Measurements from ENCODE around the gene GGNBP2.
"Not testable (repeated sequence)": the region's sequence is repeated elsewhere in the genome, so short reads cannot be mapped to it uniquely, and the experiment has no call there.

GGNBP2 gene, protein sequence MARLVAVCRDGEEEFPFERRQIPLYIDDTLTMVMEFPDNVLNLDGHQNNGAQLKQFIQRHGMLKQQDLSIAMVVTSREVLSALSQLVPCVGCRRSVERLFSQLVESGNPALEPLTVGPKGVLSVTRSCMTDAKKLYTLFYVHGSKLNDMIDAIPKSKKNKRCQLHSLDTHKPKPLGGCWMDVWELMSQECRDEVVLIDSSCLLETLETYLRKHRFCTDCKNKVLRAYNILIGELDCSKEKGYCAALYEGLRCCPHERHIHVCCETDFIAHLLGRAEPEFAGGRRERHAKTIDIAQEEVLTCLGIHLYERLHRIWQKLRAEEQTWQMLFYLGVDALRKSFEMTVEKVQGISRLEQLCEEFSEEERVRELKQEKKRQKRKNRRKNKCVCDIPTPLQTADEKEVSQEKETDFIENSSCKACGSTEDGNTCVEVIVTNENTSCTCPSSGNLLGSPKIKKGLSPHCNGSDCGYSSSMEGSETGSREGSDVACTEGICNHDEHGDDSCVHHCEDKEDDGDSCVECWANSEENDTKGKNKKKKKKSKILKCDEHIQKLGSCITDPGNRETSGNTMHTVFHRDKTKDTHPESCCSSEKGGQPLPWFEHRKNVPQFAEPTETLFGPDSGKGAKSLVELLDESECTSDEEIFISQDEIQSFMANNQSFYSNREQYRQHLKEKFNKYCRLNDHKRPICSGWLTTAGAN

DNA sequence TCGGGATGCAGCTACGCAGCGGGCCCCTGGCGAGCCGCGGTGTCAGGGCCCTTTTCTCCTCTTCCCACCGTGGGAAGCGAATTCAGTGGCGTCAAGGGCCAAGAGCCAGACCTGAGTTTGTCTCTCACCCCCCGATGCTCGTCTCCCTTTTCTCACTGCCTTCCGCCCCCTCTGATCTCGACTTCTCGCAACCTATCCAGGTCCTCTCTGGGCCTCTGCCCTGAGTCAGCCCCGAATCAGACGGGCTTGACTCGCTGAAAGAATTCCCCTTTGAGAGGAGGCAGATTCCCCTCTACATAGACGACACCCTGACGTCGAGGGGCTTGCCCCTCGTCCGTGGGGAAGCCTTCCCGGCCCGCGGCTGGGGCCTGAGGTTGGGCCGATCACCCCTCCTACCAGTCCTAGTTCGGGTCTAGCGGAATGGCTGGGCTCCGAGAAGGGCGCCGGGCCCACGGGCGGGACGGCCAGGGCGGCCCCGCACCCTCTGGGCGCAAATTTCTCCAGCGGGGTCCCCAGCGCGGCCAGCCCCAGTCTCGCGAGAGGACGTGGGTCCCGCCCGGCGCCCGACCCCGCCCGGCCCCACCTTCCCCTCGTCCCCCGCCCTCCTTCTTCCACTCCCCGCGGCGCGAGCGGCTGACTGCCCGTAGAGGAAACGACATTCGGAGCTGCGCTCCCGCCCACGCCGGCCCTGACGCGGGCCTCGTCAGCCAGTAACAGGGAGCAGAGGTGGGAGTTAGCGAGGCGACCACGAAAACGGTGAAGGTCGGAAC, at the start of gene GGNBP2:
TSS of gene GGNBP2 (plus strand) at position 613 of the 770 bp plus-strand sequence. CDS start 806 bp downstream, outside the sequence.
- DNase-seq: peak; percentile 94

DNA sequence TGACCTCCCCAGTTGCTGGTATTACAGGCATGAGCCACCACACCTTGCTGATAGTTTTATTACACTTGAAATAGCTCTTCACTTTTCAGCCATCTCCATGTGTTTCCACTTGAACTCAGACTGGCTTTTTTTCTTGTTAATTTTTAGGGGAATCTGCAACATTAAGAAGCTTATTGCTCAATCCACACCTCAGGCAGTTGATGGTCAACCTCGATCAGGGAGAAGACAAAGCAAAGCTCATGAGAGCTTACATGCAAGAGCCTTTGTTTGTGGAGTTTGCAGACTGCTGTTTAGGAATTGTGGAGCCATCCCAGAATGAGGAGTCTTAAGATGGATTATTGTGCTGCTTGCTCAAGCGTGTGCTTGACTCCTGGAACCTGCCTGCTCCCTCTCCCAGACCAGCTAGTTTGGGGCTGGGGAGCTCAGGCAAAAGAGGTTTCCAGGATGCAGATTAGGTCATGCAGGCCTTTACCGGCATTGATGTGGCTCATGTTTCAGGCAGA, 49.6 kb upstream of the GGNBP2 start:
- DNase-seq: no peak

DNA sequence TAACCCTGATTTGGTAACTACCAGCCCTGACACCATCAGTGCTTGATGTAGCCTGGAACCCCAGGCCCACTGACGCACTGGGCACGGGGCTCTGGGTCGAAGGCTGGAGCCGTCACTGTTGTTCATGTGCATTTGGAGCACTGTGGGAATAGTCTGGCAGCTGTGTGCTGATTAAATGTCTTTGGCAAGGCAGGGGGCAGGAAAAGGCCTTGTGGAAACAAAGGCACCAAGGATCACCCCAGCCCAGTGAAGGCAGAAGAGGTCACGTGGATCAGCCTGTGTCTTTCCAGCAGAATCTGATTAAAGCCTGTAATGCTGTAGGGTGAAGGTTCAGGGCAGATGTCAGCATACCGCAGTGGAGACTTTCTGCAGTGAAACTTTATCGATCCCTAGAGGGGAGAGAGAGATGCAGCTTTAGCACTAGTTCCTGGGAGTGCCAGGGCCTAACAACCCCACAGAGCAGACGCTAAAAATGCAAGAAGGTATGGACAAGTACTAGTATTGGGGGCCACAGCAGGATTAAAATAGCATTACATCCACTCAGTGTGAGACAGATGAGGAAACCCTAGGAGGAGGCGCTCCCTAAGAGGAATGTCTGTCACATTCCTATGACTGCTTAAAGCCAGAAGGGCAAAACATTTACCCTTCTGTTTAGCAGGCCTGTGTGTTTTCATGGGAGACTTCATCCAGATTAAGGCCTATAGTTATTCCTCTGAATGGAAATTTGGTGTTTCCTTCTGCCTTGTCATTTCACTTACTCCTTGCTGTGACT, 48.5 kb upstream of the GGNBP2 start:
- no peak for DNase-seq

DNA sequence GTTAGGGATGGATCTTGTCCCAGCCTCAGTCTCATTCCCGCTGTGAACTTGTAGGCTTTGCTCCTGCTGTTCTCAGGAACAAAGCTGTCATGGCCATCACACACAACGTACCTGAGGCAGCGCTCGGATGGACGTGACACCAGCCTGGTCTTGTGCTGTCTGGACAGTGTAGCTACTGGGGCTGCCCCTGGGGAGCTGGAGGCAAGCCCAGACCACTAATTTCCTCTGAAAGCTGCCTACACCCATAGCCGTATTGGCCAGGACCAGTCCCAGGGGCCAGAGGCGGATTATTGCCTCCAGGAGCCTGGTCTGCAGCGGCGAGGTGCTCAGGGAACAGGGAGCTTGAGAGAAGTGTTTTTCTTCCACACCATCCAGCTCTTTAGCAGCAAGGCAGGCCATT, 46.6 kb upstream of the GGNBP2 start:
- no peak for DNase-seq

DNA sequence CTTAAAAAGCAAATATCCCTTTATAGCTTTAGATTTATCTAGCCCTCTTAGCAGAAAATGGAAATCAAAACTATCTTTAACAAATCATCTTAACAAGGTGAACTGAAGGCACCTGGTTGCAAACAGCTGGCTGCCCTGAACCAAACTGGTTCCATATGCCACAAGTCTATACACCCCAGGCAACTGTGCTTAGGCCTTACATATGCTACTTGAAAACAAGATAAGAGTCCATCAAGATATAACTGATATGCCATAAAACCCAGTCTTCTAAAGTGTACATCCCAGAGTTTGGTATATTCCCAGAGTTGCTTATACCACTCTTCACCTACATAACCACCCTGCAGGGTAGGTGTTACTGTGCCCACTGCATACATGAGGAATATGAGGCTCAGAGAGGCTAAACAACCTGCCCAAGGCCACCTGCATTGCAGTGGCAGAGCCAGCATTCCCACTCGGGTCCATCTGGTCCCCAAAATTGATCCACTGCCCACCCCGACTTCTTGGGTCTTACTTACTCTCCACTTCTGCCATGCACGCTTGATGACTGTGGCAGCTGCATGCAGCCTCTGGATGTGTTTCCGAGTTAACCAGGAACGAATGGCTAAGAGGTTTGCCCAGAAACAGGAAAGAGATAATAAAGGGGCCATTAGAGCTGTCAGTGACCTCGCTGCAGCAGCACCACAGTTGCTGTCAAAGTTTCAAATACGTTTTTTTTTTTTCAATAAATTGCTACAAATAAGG, 46.0 kb upstream of the GGNBP2 start:
- no peak for DNase-seq

DNA sequence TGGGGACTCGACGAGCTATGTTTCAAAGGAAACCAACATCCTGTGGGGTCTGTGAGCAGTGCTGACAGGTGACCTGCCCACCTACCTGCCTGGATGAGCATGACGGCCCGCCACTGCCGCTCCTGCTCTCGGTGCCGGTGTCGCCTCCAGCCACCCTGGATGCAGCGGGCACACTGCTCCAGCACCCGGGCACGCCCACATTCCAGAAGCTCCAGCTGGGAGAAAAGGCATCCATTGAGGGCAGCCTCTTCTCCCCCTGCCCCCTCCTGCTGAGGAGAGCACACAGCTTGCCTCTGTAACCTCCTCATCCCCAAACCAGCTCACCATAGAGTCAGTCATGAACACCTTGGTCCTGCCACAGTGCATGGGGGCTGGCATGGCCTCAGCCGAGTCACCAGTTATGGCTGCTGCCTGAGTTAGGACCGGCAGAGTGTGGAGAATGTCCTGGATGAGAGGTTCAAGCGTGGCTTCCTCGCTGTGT, 43.9 kb upstream of the GGNBP2 start:
- DNase-seq: no peak

DNA sequence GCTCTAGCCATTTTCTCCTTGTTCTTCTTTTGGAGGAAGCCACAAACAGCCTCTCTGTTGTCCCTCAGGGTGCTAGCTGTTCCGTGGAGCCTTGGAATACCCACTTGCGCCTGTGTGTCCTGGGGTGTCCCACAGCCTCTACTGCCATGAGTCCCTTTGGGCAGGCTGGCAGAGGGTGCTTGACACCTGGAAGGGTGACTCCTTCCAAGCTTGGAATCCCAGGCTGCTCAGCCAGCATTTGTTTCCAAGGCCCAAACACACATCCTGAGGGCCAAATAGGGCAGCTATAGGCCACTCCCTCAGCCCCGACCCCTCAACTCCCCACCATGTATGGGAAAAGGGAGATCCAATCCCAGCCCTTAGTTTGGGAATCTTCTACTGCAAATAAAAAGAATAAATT, 43.4 kb upstream of the GGNBP2 start:
- DNase-seq: no peak

DNA sequence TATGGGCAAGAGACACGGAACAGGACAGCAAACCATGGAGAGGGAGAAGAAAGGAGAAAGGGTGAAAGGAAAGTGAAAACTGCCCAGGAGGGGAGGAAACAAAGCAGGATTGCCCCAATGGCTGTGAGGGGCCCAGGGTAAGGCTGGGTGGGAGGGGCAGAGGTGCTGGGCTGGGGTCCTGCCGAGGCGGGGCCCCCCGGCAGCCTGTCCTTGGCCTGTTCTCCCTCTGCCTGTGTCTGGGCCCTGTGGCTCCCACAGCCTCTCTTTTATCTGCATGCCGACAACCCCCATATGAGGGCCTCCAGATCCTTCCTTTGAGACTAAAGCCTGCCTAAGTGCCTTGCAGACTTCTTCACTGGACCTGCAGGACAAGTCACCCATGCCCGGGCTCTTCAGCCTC, 42.8 kb upstream of the GGNBP2 start:
- DNase-seq: no peak

DNA sequence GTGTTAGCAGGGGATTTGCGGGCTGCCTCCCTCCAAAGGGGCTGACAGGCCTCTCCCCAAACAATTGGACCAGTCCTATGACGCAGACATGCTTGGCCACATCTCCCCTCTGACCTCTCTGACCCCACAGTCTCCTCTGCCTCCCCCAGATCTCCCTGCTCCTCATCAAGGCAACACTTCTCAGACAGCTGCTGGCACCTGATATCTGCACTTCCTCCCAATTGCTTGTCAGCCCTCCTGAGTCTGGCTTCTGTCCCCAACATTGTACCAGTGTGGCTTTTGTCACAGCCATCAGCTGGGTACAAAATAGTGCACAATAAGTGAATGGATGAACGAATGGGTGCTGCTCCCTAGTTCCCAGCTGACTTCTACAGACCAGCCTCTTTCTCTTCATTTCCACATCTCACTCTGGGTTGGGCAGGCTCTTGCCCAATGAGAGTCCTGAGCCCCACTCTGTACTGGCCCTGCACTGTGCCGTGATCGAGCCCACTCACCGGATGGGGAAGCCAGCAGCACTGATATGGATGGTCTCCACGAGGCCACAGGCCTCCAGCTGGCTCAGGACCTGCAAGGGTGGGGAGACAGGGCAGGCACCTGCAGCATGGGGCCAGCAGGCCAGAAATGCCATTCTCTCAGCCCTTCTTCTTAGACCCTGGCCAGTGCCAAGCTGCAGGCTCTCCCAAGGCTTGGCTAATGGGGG, 41.1 kb upstream of the GGNBP2 start:
- no peak for DNase-seq

DNA sequence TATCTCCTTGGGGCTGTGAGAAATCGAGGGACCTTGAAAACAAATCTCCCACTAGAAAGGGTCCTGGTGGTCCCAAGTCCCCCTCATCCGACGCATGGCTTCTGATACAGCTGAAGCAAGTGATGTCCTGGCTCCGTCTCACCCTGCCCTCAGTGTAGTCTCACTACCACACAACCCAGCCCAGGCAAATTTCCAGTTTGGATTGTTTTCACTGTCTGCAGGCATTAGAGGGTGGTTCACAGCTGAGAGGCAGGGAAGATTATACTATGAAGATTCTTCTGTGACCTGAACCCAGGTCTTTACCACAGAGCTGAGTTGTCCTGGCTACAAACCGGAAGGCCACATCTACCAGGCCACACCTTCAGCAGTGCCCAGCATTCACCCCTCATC, 40.6 kb upstream of the GGNBP2 start:
- DNase-seq: no peak

DNA sequence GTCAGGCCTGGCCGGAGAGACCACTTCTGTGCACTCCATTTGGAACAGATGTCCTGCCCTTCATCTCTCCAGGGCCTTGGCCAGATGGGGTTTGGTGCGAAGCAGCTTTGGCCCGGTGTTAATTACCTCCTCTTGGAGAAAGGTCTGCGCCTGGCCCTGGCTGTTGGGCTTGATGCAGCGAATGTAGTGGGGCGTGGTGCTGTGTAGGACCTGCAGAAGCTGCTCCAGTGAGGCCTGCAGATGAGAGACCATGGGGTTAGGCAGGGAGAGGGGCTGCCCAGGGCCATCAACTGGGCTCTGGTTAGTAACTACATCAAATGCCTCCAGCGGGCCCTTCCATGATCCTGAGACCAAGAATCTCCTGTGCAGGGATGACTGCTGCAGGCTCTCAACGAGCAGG, 39.5 kb upstream of the GGNBP2 start:
- no peak for DNase-seq

DNA sequence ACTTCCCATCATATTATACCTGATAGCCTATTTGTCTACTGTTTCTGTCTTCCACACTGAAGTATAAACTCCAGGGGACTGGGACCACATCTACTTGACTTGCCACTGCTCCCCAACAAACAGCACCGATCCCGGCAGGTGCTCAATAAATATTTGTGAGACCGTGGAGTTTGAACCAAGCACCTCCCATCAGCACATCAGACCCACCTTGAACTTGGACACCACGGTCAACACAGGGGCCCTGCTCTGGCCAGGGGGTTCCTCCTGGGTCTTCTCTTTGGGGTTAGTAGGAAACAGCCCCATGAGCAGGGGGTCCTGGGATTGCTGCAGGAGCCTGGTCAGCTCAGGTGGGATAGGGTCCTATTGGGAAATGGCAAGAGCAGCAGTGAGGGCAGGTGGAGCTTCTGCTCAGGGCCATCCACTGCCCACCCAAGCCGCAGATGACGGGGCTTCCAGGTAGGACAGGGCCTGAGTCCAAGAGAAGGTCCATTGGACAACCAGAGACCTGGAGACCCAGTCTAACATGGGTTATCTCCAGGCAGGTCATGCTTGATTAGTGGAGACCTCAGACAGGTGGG, 38.4 kb upstream of the GGNBP2 start:
- no peak for DNase-seq

DNA sequence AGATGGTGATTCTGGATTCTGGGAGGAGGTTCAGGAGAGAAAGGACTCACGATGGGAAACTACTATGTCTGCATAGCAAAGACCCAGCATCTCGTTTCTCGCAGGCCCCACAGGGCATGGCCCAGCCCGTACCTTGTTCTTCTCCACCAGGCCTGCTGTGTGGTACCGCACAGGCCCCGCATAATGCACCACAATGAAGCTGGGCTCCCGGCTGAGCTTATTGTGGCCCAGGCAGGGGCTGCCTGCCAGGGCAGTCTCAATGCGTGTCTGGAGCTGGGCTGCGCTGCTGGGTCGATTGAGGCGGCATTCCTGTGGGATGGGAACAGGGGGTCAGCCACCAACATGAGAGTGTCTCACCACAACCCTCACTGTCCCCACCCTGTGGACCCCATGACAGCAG, 37.9 kb upstream of the GGNBP2 start:
- no peak for DNase-seq

DNA sequence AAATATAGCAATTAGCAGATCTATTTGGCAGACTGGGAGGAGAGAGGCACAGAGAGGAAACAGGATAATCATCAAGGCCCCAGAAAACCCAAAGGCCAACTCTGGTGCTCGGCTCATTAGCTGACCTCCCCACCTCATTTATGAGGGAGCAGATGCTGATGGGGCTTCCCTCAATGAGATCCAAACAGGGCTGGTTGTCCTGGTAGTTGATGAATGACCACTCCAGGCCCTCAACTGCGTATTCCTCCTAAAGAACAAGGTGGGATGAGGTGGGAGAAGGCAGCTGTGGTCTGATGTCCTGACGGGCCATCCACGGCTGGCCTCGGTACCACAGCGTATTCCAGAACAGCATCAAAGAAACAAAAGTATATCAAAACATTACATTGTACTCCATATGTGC, 37.5 kb upstream of the GGNBP2 start:
- no peak for DNase-seq

DNA sequence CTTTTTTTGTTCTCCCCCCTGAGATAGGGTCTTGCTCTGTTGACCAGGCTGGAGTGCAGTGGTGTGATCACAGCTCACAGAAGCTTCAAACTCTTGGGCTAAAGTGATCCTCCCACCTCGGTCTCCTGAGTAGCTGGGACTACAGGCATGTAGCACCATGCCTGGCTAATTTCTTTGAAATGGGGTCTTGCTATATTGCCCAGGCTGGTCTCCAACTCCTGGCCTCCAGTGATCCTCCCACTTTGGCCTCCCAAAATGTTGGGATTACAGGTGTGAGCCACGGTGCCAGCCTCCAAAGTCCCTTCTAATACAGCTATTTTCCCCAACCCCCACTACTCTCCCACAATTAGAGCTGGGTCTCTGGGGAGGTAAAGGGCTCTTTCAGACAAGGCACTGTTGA, 36.3 kb upstream of the GGNBP2 start:
- not testable (repeated sequence) for DNase-seq

DNA sequence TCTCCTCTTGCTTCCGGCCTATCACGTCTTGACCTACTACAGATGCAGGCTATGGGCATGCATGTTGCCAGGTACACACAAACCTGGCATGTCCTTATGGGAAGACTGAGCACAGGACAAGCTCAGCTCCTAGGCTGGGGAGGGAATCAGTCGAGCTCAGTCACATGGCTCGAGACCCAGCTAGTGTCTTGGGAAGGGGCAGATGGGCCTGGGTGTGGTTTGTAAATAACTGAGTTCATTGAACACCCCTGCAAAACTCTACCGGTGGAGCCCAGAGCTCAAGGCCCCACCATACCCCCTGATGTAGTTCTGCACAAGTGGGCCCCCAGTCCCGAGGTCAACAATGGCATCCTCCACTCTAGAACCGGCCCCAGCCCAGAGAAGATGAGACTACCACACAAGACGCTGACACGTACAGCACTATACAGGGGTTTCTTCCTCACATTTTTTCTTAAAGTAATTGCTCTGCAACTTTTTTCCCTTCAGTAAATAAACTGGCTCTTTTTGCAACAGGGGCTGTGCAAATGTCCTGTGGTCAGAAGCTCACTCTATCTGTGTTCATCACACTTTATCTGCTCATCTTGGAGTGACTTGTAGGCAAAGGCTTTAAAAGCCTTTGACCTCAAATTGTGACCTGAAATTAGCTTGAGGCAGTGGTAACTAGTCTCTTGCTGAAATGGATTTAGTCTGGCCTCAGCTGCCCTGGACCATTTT, 35.3 kb upstream of the GGNBP2 start:
- DNase-seq: no peak

DNA sequence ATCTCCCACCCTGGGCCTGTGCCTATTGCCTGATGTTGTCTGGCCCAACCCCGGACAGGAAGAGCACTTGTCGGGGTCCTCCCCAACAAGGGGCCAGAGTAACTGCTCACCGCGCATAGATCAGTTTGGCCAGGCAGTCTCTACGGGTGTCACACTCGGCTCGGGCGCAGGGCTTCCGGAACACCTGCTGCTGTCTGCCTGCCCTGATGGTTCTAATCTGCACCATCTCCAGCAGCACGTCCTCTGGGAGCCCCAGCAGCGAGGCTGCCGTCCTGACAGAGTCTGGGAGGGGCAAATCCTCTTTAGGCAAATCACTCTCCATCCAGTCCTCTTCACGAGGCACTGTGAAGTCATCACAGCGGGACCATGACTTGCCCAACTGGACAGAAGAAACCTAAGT, 34.1 kb upstream of the GGNBP2 start:
- DNase-seq: no peak

DNA sequence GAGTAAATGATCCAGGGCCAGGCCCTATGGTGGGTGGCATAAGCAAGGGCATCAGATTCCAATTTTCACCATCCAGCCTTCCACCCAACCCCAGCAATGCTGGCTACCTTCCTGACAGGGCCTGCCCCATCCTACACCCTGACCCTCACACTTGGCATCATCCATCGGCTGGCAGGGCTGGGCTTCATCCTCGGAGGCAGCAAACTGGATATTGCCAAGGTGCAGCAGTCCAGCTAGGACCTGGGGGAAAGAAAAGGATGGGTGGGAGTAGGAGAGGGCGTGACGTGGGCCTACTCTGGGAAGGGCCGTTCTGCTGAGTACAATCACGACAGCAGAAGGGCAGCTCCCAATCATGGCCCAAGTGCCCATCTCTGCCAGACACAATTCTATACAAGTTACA, 33.5 kb upstream of the GGNBP2 start:
- no peak for DNase-seq

DNA sequence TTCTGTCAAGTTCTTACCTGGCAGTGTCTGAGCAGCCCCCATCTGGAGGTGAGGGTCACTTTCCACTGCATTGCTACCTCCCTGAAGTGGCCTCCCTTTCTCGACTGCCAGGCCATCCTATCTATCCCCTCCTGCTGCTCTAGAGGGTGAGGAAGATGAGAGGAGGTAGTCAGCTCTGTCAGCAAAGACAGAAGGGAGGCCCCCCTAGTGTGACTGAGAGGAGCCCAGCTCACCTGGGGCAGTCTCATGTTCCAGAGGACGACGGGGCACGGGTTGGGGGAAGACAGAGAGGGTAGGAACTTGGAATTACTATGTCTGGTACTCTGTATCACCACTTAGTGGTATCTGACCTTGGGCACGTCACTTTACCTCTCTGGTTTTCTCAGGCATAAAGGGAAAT, 32.1 kb upstream of the GGNBP2 start:
- no peak for DNase-seq

DNA sequence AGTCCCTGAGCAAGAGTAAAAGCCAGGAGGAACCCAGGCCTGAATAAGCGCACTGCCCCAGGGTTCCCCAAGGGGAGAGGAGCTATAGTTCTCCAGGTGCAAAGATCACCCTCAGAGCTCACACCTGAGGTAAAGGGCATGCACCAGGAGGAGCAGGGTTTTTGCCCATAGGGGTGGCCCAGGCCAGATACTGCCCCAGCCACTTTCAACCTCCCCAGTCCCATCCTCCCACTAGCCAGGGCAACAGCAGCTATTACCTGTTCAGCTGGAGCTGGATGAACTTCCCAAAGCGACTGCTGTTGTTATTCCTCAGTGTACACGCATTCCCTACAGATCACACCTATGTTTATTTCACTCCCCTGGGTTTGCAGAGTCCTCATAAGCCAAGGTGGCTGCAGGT, 29.9 kb upstream of the GGNBP2 start:
- no peak for DNase-seq

Measured in NCI-H1436 (cell line).